Hematopoietic multipotent progenitor cell treated with erythropoietin and hydrocortisone succinate and interleukin-3 and kit ligand, for 6 days (in vitro differentiated cells): ENCODE results near the gene DLX6.

Source experiments
- DNase-seq: peaks from one replicate; pipeline ENCODE4 v3.0.0-alpha.2; 2015

The DLX6 gene

GRCh38 chr7:96996111-96996957 is 9.0 kb upstream of the DLX6 start:
- DNase-seq, result no peak

DNA sequence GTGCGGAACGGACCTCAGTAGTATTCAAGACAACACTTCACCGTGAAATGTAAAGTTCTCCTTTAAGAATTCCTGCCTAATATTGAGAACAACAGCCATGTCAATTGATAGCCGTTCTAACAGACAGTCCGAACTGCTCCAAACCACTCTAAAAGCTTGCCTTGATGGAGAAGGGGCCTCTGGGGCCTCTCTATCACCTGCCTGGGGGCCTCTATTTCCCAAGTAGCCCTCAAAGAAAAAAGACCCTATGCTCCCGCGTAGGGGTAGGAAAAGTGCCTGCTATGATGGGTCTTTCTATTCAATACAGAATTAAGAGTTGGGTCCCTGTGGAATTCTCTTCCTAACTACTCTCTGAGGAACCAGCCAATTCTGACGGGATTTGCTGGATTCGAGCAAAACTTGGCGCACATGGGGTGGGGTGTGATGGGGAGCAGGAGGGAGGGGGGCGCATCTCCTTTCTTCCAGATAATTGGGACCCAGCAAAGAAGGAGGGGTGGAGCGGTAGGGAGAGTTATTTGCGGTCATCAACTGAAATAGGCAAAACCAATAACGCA is 8.3 kb upstream of the DLX6 start:
- DNase-seq, result no peak

GRCh38 chr7:96997512-96998032 is 7.8 kb upstream of the DLX6 start:
- no peak for DNase-seq

DNA sequence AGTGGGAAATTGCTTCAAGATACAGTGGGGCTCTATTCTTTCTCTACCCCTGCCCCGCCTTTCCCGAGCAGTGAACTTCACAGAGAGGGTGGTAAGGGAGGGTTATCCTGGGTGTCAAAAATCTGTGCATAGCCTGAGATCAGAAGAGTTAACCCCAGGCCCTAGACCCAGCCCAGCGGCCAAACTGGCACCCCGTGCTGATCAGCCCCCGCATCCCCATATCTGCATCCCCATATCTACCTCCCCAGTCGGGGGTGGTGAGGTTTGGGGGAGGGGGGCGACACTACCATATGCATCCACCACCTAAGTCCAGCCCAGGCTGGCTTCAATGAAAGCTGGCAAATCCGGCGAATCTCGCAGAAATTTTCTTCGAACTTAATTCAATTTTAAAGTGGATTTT is 7.0 kb upstream of the DLX6 start:
- DNase-seq, result no peak

- no peak for DNase-seq
These were observed 6.6 kb upstream of the DLX6 start for GRCh38 chr7:96998744-96999143.

DNA sequence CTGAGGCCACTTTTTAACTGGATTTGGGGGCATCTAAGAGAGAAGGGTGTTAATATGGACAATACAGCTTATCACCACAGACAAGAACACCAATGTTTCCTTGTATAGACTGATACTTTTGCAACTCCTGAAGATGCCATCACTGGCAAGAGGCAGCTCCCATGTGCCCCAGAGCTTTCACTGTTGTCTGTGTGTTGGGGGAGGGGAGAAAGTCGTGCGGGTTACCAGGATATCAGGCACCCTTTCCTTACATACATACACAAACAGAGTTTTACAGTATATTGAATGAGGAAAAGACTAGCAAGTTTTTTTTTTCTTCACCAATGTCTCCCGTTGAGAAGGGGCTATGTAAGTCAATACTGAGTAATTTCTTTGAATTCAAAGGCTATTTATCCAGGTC is 4.1 kb upstream of the DLX6 start:
- DNase-seq, result no peak

GRCh38 chr7:97001656-97002554 is 3.4 kb upstream of the DLX6 start:
- no peak for DNase-seq

GRCh38 chr7:97002555-97003261 is 2.6 kb upstream of the DLX6 start:
- DNase-seq, result no peak

GRCh38 chr7:97003262-97004246 is 1.8 kb upstream of the DLX6 start:
- DNase-seq, result no peak

- no peak for DNase-seq
These were observed 838 bp upstream of the DLX6 start for GRCh38 chr7:97004247-97005182.

DNA sequence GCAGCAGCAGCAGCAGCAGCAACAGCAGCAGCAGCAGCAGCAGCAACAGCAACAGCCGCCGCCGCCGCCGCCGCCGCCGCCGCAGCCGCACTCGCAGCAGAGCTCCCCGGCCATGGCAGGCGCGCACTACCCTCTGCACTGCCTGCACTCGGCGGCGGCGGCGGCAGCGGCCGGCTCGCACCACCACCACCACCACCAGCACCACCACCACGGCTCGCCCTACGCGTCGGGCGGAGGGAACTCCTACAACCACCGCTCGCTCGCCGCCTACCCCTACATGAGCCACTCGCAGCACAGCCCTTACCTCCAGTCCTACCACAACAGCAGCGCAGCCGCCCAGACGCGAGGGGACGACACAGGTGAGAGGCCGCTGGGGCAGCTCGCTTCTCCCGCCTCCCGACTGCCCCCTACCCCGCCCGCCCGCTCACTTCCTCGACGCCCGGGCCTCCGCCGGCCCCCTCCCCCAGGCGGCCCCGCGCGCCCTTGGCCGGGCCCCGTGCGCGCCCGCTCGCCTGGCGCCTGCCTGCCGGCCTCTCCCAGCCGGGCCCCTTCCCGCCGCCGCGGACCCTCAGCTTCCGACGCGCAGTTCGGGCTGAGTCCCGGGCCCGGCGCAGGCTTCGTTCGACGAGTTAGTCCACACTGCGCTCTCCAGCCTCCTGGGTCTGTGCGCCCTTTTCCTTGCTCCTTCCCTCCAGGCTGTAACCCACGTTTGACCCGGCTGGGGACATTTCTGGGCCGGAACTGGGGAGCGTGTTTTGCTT is 882 bp downstream of the DLX6 start:
- peak; percentile 38 for DNase-seq

DNA sequence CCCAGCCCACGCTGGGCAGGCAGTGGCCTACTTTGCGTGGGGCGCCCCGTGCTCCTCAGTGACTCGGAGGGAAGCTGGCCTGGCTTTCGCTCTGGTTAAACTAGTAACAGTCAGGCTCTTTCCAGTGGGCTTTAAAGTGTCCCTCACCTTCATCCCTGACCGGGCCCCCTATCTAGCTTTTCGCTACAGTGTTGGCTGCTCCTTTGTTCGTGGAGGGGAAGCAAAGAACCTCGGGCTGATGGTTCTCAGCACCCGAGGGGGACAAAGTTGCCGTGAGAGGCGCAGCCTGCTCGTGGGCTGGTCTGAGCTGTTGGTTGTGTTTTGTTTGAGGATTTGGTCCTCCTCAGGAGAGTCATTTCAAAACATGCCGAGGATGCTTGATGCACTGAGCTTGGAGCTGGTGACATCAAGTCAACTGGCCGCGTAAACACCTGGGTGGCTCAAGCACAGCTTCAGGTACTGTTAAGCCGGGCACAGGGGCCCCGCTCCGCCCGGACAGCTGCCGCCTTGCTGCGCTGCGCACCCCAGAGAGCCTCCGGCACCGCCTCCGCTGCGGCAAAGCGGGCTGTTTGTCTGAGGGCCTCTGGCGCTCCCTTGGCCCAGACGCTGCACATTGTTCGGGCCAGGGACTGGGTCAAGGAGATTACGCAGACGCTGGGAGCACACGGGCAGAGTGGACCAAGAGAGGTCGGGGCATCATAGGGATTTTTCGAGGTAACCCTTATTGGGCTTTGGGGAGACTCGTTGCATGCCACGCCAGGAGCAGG is 1.6 kb downstream of the DLX6 start:
- no peak for DNase-seq

GRCh38 chr7:97007583-97007861 is 2.2 kb downstream of the DLX6 start:
- no peak for DNase-seq

DNA sequence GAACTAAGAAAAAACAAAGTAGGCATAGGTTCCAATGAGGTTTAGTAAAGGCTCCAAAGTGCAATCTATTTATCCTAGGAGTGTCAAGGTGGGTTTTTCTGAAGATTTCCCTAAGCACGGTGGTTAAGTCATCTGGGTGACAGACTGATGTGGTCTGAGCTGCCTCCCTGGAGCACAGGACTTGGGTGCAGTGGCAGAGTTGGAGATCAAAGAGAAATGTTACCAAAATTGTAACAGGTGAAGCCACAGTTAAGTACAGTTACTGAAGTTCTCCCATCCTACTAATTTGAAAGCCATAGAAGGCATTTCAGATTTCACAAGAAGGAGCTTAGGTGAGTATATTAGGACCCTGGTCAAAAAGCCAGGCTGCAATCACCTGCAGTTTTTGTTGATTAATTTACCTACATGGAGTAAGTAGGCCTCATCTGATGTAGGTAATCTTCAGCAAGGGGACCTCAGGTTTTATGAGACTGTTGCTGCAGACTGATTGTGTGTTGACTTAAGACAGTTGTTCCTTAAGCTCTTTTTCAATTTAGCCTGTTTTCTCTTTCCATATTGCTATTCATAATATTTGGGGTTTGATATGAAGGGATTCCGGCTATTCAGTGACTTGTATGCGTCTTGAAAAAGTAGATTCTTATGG is 3.0 kb downstream of the DLX6 start:
- DNase-seq, result no peak

- DNase-seq, result no peak
These were observed 4.7 kb downstream of the DLX6 start for GRCh38 chr7:97009753-97010732.

DNA sequence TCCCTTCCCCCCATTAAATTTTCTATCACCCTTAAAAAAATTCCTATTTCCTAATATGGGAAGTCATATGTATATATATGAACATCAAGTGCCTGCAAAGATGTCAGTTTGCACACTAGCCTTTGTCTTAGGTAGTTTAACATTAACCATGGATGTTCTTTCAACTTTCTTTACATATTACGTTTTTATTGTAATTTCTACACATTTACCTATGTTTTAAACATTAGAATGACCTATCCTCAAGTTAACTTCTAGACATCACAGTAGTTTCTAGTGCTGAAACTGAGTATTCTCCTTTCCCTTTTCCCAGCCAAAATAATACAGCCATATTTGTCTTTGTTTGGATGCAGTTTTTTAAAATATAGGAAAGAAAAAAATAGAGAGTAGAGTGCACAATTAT is 5.8 kb downstream of the DLX6 start:
- DNase-seq, result no peak
